ENCODE results near the gene CELSR1. TPM values are rescaled to one million over a fixed set of nuclear protein-coding genes. Genes with fewer than 3 reads are reported as not detected.

The CELSR1 gene
- total RNA-seq, 1 donor from 2014 or later, result 27.9 TPM

- no peak for DNase-seq (ENCODE audit: low spot score)
- no peak for TF ChIP-seq CTCF (IDR thresholded peaks at IDR 0.05)
- Mint-ChIP-seq H3K36me3 (ENCODE audit: low read depth) (peaks cover 4% of the 10 kb centered on the region), H3K27ac (ENCODE audit: unreplicated experiment) (peak overlapping the region; percentile 92), H3K4me1 (ENCODE audit: low read depth) (peaks cover 50% of the 10 kb centered on the region), H3K4me3 (ENCODE audit: unreplicated experiment) (no peak overlapping the region), H3K27me3 (ENCODE audit: low read depth) (no peaks in the 10 kb centered on the region), H3K9me3 (ENCODE audit: low read depth) (no peaks in the 10 kb centered on the region)
Observed at GRCh38 chr22:46457502-46458488, 79.6 kb downstream of the CELSR1 start.

GRCh38 chr22:46456818-46457163 is 80.6 kb downstream of the CELSR1 start:
- Mint-ChIP-seq H3K4me1 (ENCODE audit: low read depth) (peaks cover 52% of the 10 kb centered on the region), H3K27ac (ENCODE audit: unreplicated experiment) (no peak overlapping the region), H3K4me3 (ENCODE audit: unreplicated experiment) (no peak overlapping the region), H3K27me3 (ENCODE audit: low read depth) (no peaks in the 10 kb centered on the region), H3K9me3 (ENCODE audit: low read depth) (no peaks in the 10 kb centered on the region), H3K36me3 (ENCODE audit: low read depth) (peaks cover 4% of the 10 kb centered on the region)
- no peak for TF ChIP-seq CTCF (IDR thresholded peaks at IDR 0.05)
- no peak for DNase-seq (ENCODE audit: low spot score)

- no peak for TF ChIP-seq CTCF (IDR thresholded peaks at IDR 0.05)
- H3K4me3 Mint-ChIP-seq (ENCODE audit: unreplicated experiment), result no peak overlapping the region
- H3K4me1 Mint-ChIP-seq (ENCODE audit: low read depth), result peaks cover 64% of the 10 kb centered on the region
- H3K27me3 Mint-ChIP-seq (ENCODE audit: low read depth), result no peaks in the 10 kb centered on the region
- H3K9me3 Mint-ChIP-seq (ENCODE audit: low read depth), result no peaks in the 10 kb centered on the region
- H3K36me3 Mint-ChIP-seq (ENCODE audit: low read depth), result peaks cover 4% of the 10 kb centered on the region
- H3K27ac Mint-ChIP-seq (ENCODE audit: unreplicated experiment), result no peak overlapping the region
- no peak for DNase-seq (ENCODE audit: low spot score)
Observed at GRCh38 chr22:46455446-46455845, 82.0 kb downstream of the CELSR1 start.

GRCh38 chr22:46454504-46455269 is 82.7 kb downstream of the CELSR1 start:
- Mint-ChIP-seq H3K36me3 (ENCODE audit: low read depth) (peaks cover 1% of the 10 kb centered on the region), H3K27ac (ENCODE audit: unreplicated experiment) (peak overlapping the region; percentile 85), H3K9me3 (ENCODE audit: low read depth) (no peaks in the 10 kb centered on the region), H3K27me3 (ENCODE audit: low read depth) (no peaks in the 10 kb centered on the region), H3K4me1 (ENCODE audit: low read depth) (peaks cover 65% of the 10 kb centered on the region), H3K4me3 (ENCODE audit: unreplicated experiment) (no peak overlapping the region)
- no peak for TF ChIP-seq CTCF (IDR thresholded peaks at IDR 0.05)
- no peak for DNase-seq (ENCODE audit: low spot score)

- DNase-seq (ENCODE audit: low spot score), result peak; percentile 57
- Mint-ChIP-seq H3K36me3 (ENCODE audit: low read depth) (peaks cover 1% of the 10 kb centered on the region), H3K4me3 (ENCODE audit: unreplicated experiment) (no peak overlapping the region), H3K4me1 (ENCODE audit: low read depth) (peaks cover 65% of the 10 kb centered on the region), H3K27ac (ENCODE audit: unreplicated experiment) (peak overlapping the region; percentile 55), H3K9me3 (ENCODE audit: low read depth) (no peaks in the 10 kb centered on the region), H3K27me3 (ENCODE audit: low read depth) (no peaks in the 10 kb centered on the region)
- TF ChIP-seq CTCF (IDR thresholded peaks at IDR 0.05), result no peak
Observed at GRCh38 chr22:46453829-46454503, 83.5 kb downstream of the CELSR1 start.
